ENCODE results near the gene TRANK1. TPM values are rescaled to one million over a fixed set of nuclear protein-coding genes. Genes with fewer than 3 reads are reported as not detected.
A peak's percentile ranks its signal among the peaks of the same experiment; 100 is the strongest.
"Not testable (repeated sequence)": the region's sequence is repeated elsewhere in the genome, so short reads cannot be mapped to it uniquely, and the experiment has no call there.

The TRANK1 gene
- total and polyA plus RNA-seq, 2 of the 8 experiments (the other 6 are each of a cell fraction or from before 2014, with no cell fraction given) = 2.9 to 8.8 TPM

- H3K4me3 ChIP-seq (ENCODE audit: extremely low read depth in 1 of 4, insufficient read depth in 2 of 4, low read depth in 3 of 4, low read length in 4 of 4); H3K79me2 ChIP-seq (ENCODE audit: control insufficient read depth in 1 of 2, insufficient read depth in 2 of 2, low read length in 2 of 2); H2BK15ac ChIP-seq (ENCODE audit: low read length); DNase-seq (ENCODE audit: low read depth in 1 of 2, low spot score in 2 of 2); H4K8ac ChIP-seq (ENCODE audit: extremely low read depth, insufficient read depth, low read length); H3K18ac ChIP-seq (ENCODE audit: extremely low read depth, low read length); H2BK5ac ChIP-seq (ENCODE audit: low read depth, low read length); H4K91ac ChIP-seq (replicated peaks; ENCODE audit: insufficient read length, low read length); FAIRE-seq; H3K79me1 ChIP-seq (ENCODE audit: low read depth, low read length); H3K9ac ChIP-seq (replicated peaks in 1 of 4; ENCODE audit: extremely low read depth in 1 of 4, low read depth in 3 of 4, low read length in 3 of 4); H3K27me3 ChIP-seq (replicated peaks in 1 of 4; ENCODE audit: control insufficient read depth in 3 of 4, extremely low read depth in 1 of 4, insufficient read depth in 3 of 4, low read length in 3 of 4); H3K27ac ChIP-seq (ENCODE audit: low read depth, low read length); H3K36me3 ChIP-seq (ENCODE audit: control insufficient read depth in 2 of 4, insufficient read depth in 4 of 4, low read length in 3 of 4); H2BK12ac ChIP-seq (ENCODE audit: low read depth, low read length); H3K4ac ChIP-seq (replicated peaks; ENCODE audit: insufficient read length, low read depth, low read length); H3K14ac ChIP-seq (ENCODE audit: insufficient read length); H3K56ac ChIP-seq (replicated peaks; ENCODE audit: insufficient read length, low read depth, low read length); H2BK120ac ChIP-seq (replicated peaks; ENCODE audit: low read depth, low read length); H3K23ac ChIP-seq (ENCODE audit: insufficient read length); H2AFZ ChIP-seq (ENCODE audit: low read length); H3K9me3 ChIP-seq (ENCODE audit: insufficient read depth in 2 of 2, low read depth in 1 of 2, low read length in 1 of 2); H3K4me2 ChIP-seq (ENCODE audit: insufficient read depth in 1 of 2, low read depth in 2 of 2, low read length in 2 of 2); H3K23me2 ChIP-seq (ENCODE audit: low read depth, low read length); H4K5ac ChIP-seq (ENCODE audit: insufficient read length, low read depth, low read length); H3K4me1 ChIP-seq (replicated peaks in 1 of 4; ENCODE audit: control insufficient read depth in 3 of 4, insufficient read depth in 4 of 4, low read length in 3 of 4); H4K20me1 ChIP-seq (replicated peaks in 1 of 2; ENCODE audit: control insufficient read depth in 1 of 2, insufficient read depth in 2 of 2, low read length in 2 of 2): not testable (repeated sequence)
- peak overlapping the region; percentile 52; the same call in 1 of the 2 replicates for H2BK20ac ChIP-seq (ENCODE audit: low read length)
- CTCF ChIA-PET (ENCODE audit: partially characterized antibody) = interaction anchor here (5.8 to 10.3 kb wide), 2 partner anchors 7 to 26 kb away, joined by 50 to 61 read pairs; no protein-coding TSS in a partner anchor
- POLR2A ChIA-PET (ENCODE audit: partially characterized antibody) = interaction anchor here (1.3 to 4.2 kb wide), 2 partner anchors 8 to 13 kb away, joined by 4 to 34 read pairs; partner anchors contain the start of gene TRANK1
- WGBS, 2 experiments (ENCODE audit: extremely low coverage in 1 of 2, insufficient coverage in 1 of 2, insufficient read length in 1 of 2, insufficient replicate concordance in 2 of 2, low coverage in 1 of 2, low lambda C conversion rate in 2 of 2, missing lambda C conversion rate in 1 of 2) = 86% methylated on average over 1 of the region's 1 CpG; no CpG with 5 or more reads in 1 of the 2 experiments
- peak overlapping the region; percentile 97; the same call in 1 of the 2 replicates for H2AK5ac ChIP-seq (ENCODE audit: low read depth, low read length)
Observed at GRCh38 chr3:36931424-36931823, 13.4 kb downstream of the TRANK1 start.

All from H1 (cell line).